Measurements from ENCODE around the gene TBCA.
"Not testable (repeated sequence)": the region's sequence is repeated elsewhere in the genome, so short reads cannot be mapped to it uniquely, and the experiment has no call there.

TBCA gene

GRCh38 chr5:77771452-77771851 lies 4.7 kb downstream of the TBCA start:
- no peak for DNase-seq

GRCh38 chr5:77770293-77771005 lies 5.7 kb downstream of the TBCA start:
- DNase-seq: no peak

GRCh38 chr5:77768978-77769377 lies 7.2 kb downstream of the TBCA start:
- DNase-seq: no peak

GRCh38 chr5:77767301-77767700 lies 8.8 kb downstream of the TBCA start:
- no peak for DNase-seq

- DNase-seq: no peak
These were observed 14.5 kb downstream of the TBCA start for GRCh38 chr5:77761606-77762005.

GRCh38 chr5:77758141-77758938 lies 17.8 kb downstream of the TBCA start:
- DNase-seq: no peak

- no peak for DNase-seq
These were observed 24.7 kb downstream of the TBCA start for GRCh38 chr5:77751328-77752023.

- not testable (repeated sequence) for DNase-seq
These were observed 25.2 kb downstream of the TBCA start for GRCh38 chr5:77750928-77751327.

GRCh38 chr5:77748160-77748559 lies 28.0 kb downstream of the TBCA start:
- DNase-seq: no peak

- DNase-seq: no peak
These were observed 32.0 kb downstream of the TBCA start for GRCh38 chr5:77744116-77744515.

GRCh38 chr5:77743181-77743580 lies 33.0 kb downstream of the TBCA start:
- no peak for DNase-seq

GRCh38 chr5:77741608-77742007 lies 34.5 kb downstream of the TBCA start:
- DNase-seq: no peak

GRCh38 chr5:77734885-77735284 lies 41.3 kb downstream of the TBCA start:
- no peak for DNase-seq

- DNase-seq: no peak
These were observed 43.0 kb downstream of the TBCA start for GRCh38 chr5:77733130-77733529.

GRCh38 chr5:77727190-77727589 lies 48.9 kb downstream of the TBCA start:
- no peak for DNase-seq

- no peak for DNase-seq
These were observed 50.5 kb downstream of the TBCA start for GRCh38 chr5:77725616-77726015.

GRCh38 chr5:77724934-77725333 lies 51.2 kb downstream of the TBCA start:
- no peak for DNase-seq

- no peak for DNase-seq
These were observed 56.3 kb downstream of the TBCA start for GRCh38 chr5:77719666-77720363.

GRCh38 chr5:77718934-77719610 lies 57.1 kb downstream of the TBCA start:
- no peak for DNase-seq

- no peak for DNase-seq
These were observed 66.0 kb downstream of the TBCA start for GRCh38 chr5:77709993-77710685.

- DNase-seq: no peak
These were observed 66.8 kb downstream of the TBCA start for GRCh38 chr5:77709340-77709739.

- no peak for DNase-seq
These were observed 68.3 kb downstream of the TBCA start for GRCh38 chr5:77707791-77708190.

All from DMS79 (cell line).